A549 (cell line): ENCODE data around the gene SFI1. TPM values are rescaled to one million over a fixed set of nuclear protein-coding genes. Genes with fewer than 3 reads are reported as not detected.

Experiments used
- ATAC-seq, 2 experiments: fragments of 200-7000 bp in 1 of 2; fragments of >200 bp in 1 of 2; cut with Nextera tagmentation in 1 of 2; cut with Tn5 transposase in 1 of 2; 3 replicates each; pipeline versions ENCODE4 v1.8.0 to v1.9.1; 2018 to 2020; ENCODE audit warnings: mild to moderate bottlenecking in 1 of 2, moderate library complexity in 1 of 2
- CTCF ChIA-PET: fragments of 300-600 bp; sonication (Branson Sonifier 250); formaldehyde crosslinking; extraction: SDS; loops from one replicate; lab custom pipeline; 2021; ENCODE audit warnings: antibody characterized with exemption, inconsistent platforms; lab: Yijun Ruan, JAX
- POLR2A ChIA-PET: fragments of 350-600 bp; formaldehyde crosslinking; extraction: SDS; loops from one replicate; lab custom pipeline; 2021; ENCODE audit warnings: antibody characterized with exemption, inconsistent platforms; lab: Yijun Ruan, JAX
- DNase-seq, 2 experiments: peaks; one replicate each; pipeline versions ENCODE4 v3.0.0 to v3.0.0-alpha.2; 2011 to 2016; ENCODE audit warnings: low read depth in 1 of 2, low spot score in 1 of 2
- FAIRE-seq: peaks from 2 replicates; lab custom pipeline; 2011; peaks lifted over from hg19 to GRCh38; lab: Jason Lieb, UNC
- H3K27ac ChIP-seq, 2 experiments: fragments of >200 bp; sonication (Bioruptor Twin); formaldehyde crosslinking; 3 replicates each; pipeline ENCODE4 v1.5.1; 2016 to 2017
- H3K4me1 ChIP-seq: fragments of >200 bp; sonication (Bioruptor Twin); formaldehyde crosslinking; 3 replicates; pipeline ENCODE4 v1.6.1; 2016
- H3K4me2 ChIP-seq: fragments of >200 bp; sonication (Bioruptor Twin); formaldehyde crosslinking; 3 replicates; pipeline ENCODE4 v1.6.1; 2016
- H3K4me3 ChIP-seq: fragments of >200 bp; sonication (Bioruptor Twin); formaldehyde crosslinking; 3 replicates; pipeline ENCODE4 v1.5.1; 2016
- H3K9me3 ChIP-seq: fragments of >200 bp; sonication (Bioruptor Twin); formaldehyde crosslinking; 3 replicates; pipeline ENCODE4 v1.6.1; 2016
- CBX8 ChIP-seq: fragments of 200-600 bp; sonication (generic); IDR thresholded peaks from 2 replicates; pipeline ENCODE4 v1.6.1; 2016
- CHD2 ChIP-seq: fragments of 150-350 bp; IDR thresholded peaks from 2 replicates; pipeline ENCODE4 v1.6.1; 2014; ENCODE audit warnings: low read length; ENCODE audit not compliant: partially characterized antibody
- CHD4 ChIP-seq: fragments of 200-600 bp; sonication (generic); IDR thresholded peaks from 2 replicates; pipeline ENCODE4 v1.6.1; 2016; ENCODE audit warnings: antibody characterized with exemption, mild to moderate bottlenecking, borderline replicate concordance
- EHF ChIP-seq: fragments of 250-450 bp; sonication (Bioruptor Pico); IDR thresholded peaks from 2 replicates; pipeline ENCODE4 v1.5.0; 2020; ENCODE audit warnings: mild to moderate bottlenecking
- EP300 ChIP-seq, 2 experiments: fragments of >200 bp; sonication (Bioruptor Twin); formaldehyde crosslinking; IDR thresholded peaks; 2 replicates in 1 of 2; 3 replicates in 1 of 2; pipeline ENCODE4 v1.6.1; 2016 to 2017
- FOSB ChIP-seq: fragments of 250-450 bp; sonication (Bioruptor Pico); IDR thresholded peaks from 2 replicates; pipeline ENCODE4 v1.5.0; 2020; ENCODE audit warnings: mild to moderate bottlenecking, moderate library complexity
- FOSL2 ChIP-seq, 2 experiments: fragments of 450-650 bp in 1 of 2; fragments of >200 bp in 1 of 2; sonication (Bioruptor Twin) in 1 of 2; formaldehyde crosslinking; IDR thresholded peaks; 2 replicates each; pipeline versions ENCODE4 v1.5.0 to v1.6.1; 2016 to 2020; ENCODE audit warnings: mild to moderate bottlenecking in 1 of 2, moderate library complexity in 1 of 2
- HDAC2 ChIP-seq: fragments of 200-600 bp; sonication (generic); IDR thresholded peaks from 2 replicates; pipeline ENCODE4 v1.6.1; 2016
- HEYL ChIP-seq: fragments of 250-450 bp; sonication (Bioruptor Pico); IDR thresholded peaks from 2 replicates; pipeline ENCODE4 v1.8.0; 2021; ENCODE audit warnings: mild to moderate bottlenecking, moderate library complexity
- HOXB13 ChIP-seq: fragments of 250-450 bp; sonication (Bioruptor Pico); IDR thresholded peaks from 2 replicates; pipeline ENCODE4 v1.5.0; 2020; ENCODE audit warnings: low read depth, mild to moderate bottlenecking, moderate library complexity
- JUN ChIP-seq, 2 experiments: fragments of >200 bp; sonication (Bioruptor Twin); formaldehyde crosslinking; IDR thresholded peaks; 2 replicates in 1 of 2; 3 replicates in 1 of 2; pipeline ENCODE4 v1.6.1; 2016 to 2017
- KDM1A ChIP-seq: fragments of 200-600 bp; sonication (generic); IDR thresholded peaks from 2 replicates; pipeline ENCODE4 v1.6.1; 2016; ENCODE audit warnings: low read depth, mild to moderate bottlenecking
- MAFK ChIP-seq: fragments of 450-650 bp; IDR thresholded peaks from 2 replicates; pipeline ENCODE4 v1.6.1; 2014; ENCODE audit not compliant: partially characterized antibody
- MAZ ChIP-seq: fragments of 150-350 bp; IDR thresholded peaks from 2 replicates; pipeline ENCODE4 v1.6.1; 2014; ENCODE audit warnings: antibody characterized with exemption, low read depth, low read length, borderline replicate concordance
- NFE2L2 ChIP-seq: fragments of 150-350 bp; conservative IDR thresholded peaks from 2 replicates; pipeline ENCODE4 v1.6.1; 2014; ENCODE audit warnings: low read length
- NR3C1 ChIP-seq: fragments of >200 bp; sonication (Bioruptor Twin); formaldehyde crosslinking; IDR thresholded peaks from 3 replicates; pipeline ENCODE4 v1.6.1; 2017
- POLR2A ChIP-seq: IDR thresholded peaks from 2 replicates; pipeline ENCODE4 v1.6.1; 2012; ENCODE audit warnings: mild to moderate bottlenecking, low read length
- RAD21 ChIP-seq, 2 experiments: fragments of >200 bp in 1 of 2; sonication (Bioruptor Twin) in 1 of 2; formaldehyde crosslinking in 1 of 2; IDR thresholded peaks in 1 of 2; conservative IDR thresholded peaks in 1 of 2; 2 replicates in 1 of 2; 3 replicates in 1 of 2; pipeline ENCODE4 v1.6.1; 2012 to 2018; ENCODE audit warnings: inconsistent platforms in 1 of 2
- SMC3 ChIP-seq: fragments of >200 bp; sonication (Bioruptor Twin); formaldehyde crosslinking; IDR thresholded peaks from 3 replicates; pipeline ENCODE4 v1.6.1; 2018; ENCODE audit warnings: inconsistent platforms
- TP53 ChIP-seq: fragments of 250-450 bp; sonication (Bioruptor Pico); IDR thresholded peaks from 2 replicates; pipeline ENCODE4 v1.5.0; 2021; ENCODE audit warnings: mild to moderate bottlenecking, moderate library complexity
- USF2 ChIP-seq: fragments of 450-650 bp; IDR thresholded peaks from 2 replicates; pipeline ENCODE4 v1.6.1; 2014; ENCODE audit warnings: antibody characterized with exemption
- WGBS: methylation state at CpG from one replicate; pipeline ENCODE4 v1.1.6; 2017; ENCODE audit errors: missing lambda C conversion rate; 5-methylcytosine and 5-hydroxymethylcytosine counted together
- polyA plus RNA-seq, 4 experiments: library from polyadenylated mRNA; depleted of rRNA in 3 of 4; stranded (reverse); fragments of >200 nt; fragmentation: RNase III in 1 of 4; extraction: RNeasy Plus Mini Kit Qiagen cat#74134 plus additional on column Dnase treatment in 1 of 4; gene quantifications; 2 replicates in 3 of 4; 3 replicates in 1 of 4; pipeline ENCODE4 v1.2.3, GENCODE V29; 2011 to 2017
- TF ChIP-seq, protein P1 (sequence below): fragments of >200 bp; sonication (Bioruptor Twin); formaldehyde crosslinking; IDR thresholded peaks from 2 replicates; pipeline ENCODE4 v1.6.1; 2016
- TF ChIP-seq, protein P2 (sequence below): fragments of >200 bp; sonication (Bioruptor Twin); formaldehyde crosslinking; IDR thresholded peaks from 3 replicates; pipeline ENCODE4 v1.5.1; 2016

The SFI1 gene
- polyA plus RNA-seq, 2 of the 4 experiments (the other 2 are of a cell fraction), result 6.8 to 17.9 TPM

DNA sequence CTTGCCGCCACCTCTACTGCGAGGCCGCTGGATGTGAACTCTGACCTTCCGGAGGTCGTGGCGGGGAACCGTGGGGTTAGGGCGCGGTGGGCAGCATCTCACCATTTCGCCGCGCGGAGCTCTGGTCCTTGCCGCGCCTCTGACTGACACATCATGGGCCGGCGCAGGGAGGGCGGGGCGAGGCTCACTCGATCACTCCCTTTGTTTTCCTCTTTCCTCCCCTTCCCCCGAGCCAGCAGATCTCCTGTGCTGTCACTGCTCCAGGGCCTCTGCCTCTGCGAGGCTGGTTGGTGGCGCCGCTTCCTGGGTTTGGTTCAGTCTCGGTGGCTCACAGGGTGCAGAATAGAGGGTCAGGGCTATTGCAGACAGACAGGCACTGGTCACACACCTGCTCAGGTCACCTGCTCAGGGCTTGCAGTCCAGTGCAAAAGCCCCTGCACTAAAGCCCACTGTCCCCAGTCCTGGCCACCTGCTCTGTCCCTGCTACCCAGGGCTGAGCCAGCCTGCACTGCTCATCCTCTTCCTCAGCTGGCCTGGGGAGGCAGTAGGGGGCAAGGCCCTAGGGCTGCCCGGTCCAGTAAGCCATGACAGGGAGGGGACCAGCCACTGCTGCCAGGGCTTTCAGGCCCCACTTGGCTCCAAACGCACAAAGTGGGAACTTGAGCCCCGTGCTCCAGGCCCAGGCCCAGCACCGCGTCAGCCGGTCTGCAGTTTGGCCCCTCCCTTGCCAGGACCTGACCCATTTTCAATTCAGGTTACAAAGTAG lies 129.5 kb downstream of the SFI1 start:
- FAIRE-seq (no peak), DNase-seq (no peak), ATAC-seq (no peak)
- Histone ChIP-seq H3K4me3 (no peak overlapping the region), H3K9me3 (no peaks in the 10 kb centered on the region), H3K27ac (no peak overlapping the region), H3K4me2 (no peak overlapping the region), H3K4me1 (peaks cover 5% of the 10 kb centered on the region; the same call in 1 of the 3 replicates)
- TF ChIP-seq, protein P1, sequence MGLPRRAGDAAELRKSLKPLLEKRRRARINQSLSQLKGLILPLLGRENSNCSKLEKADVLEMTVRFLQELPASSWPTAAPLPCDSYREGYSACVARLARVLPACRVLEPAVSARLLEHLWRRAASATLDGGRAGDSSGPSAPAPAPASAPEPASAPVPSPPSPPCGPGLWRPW, result no peak
- no peak for TF ChIP-seq USF2
- TF ChIP-seq FOSL2 (IDR thresholded peaks at IDR 0.05), result no peak
- TF ChIP-seq FOSL2 (CRISPR knock-in tag; IDR thresholded peaks at IDR 0.05), result no peak
- no peak for TF ChIP-seq SMC3
- no peak for TF ChIP-seq RAD21 (conservative IDR thresholded peaks at IDR 0.05 in 1 of 2, IDR thresholded peaks at IDR 0.05 in 1 of 2)
- TF ChIP-seq CBX8, result no peak
- TF ChIP-seq HDAC2, result no peak
- no peak for TF ChIP-seq NFE2L2
- no peak for TF ChIP-seq EP300 (IDR thresholded peaks at IDR 0.05)
- TF ChIP-seq MAZ, result no peak
- POLR2A ChIA-PET, result no interaction called here
- 89% methylated on average over 31 of the region's 31 CpGs for WGBS
- CTCF ChIA-PET, result interaction anchor here (0.8 to 1.3 kb wide), 3 partner anchors 24 to 88 kb away, joined by 3 read pairs; no protein-coding TSS in a partner anchor

- 95% methylated on average over 4 of the region's 15 CpGs for WGBS
- Histone ChIP-seq H3K4me1 (peaks cover 10% of the 10 kb centered on the region; the same call in 1 of the 3 replicates), H3K4me2 (no peak overlapping the region), H3K9me3 (no peaks in the 10 kb centered on the region), H3K27ac (no peak overlapping the region), H3K4me3 (no peak overlapping the region)
- DNase-seq (no peak), ATAC-seq (no peak), FAIRE-seq (no peak)
- ChIA-PET CTCF (interaction anchor here (0.8 to 2.1 kb wide), 4 partner anchors 13 to 70 kb away, joined by 3 to 8 read pairs (median 4); no protein-coding TSS in a partner anchor), POLR2A (interaction anchor here (0.6 kb wide), 1 partner anchor 8 kb away, joined by 4 read pairs; no protein-coding TSS in a partner anchor)
- no peak for TF ChIP-seq NR3C1
- no peak for TF ChIP-seq CHD2
- no peak for TF ChIP-seq KDM1A
- TF ChIP-seq, protein P2, sequence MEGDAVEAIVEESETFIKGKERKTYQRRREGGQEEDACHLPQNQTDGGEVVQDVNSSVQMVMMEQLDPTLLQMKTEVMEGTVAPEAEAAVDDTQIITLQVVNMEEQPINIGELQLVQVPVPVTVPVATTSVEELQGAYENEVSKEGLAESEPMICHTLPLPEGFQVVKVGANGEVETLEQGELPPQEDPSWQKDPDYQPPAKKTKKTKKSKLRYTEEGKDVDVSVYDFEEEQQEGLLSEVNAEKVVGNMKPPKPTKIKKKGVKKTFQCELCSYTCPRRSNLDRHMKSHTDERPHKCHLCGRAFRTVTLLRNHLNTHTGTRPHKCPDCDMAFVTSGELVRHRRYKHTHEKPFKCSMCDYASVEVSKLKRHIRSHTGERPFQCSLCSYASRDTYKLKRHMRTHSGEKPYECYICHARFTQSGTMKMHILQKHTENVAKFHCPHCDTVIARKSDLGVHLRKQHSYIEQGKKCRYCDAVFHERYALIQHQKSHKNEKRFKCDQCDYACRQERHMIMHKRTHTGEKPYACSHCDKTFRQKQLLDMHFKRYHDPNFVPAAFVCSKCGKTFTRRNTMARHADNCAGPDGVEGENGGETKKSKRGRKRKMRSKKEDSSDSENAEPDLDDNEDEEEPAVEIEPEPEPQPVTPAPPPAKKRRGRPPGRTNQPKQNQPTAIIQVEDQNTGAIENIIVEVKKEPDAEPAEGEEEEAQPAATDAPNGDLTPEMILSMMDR, result no peak
- no peak for TF ChIP-seq HOXB13 (CRISPR knock-in tag)
- no peak for TF ChIP-seq FOSB (CRISPR knock-in tag)
- TF ChIP-seq TP53, result no peak
- TF ChIP-seq MAFK, result no peak
- TF ChIP-seq CHD4, result no peak
- no peak for TF ChIP-seq POLR2A
- TF ChIP-seq JUN (IDR thresholded peaks at IDR 0.05), result no peak
- no peak for TF ChIP-seq HEYL (CRISPR knock-in tag)
- TF ChIP-seq EHF (CRISPR knock-in tag), result no peak
- no peak for TF ChIP-seq MAZ
- no peak for TF ChIP-seq FOSL2 (IDR thresholded peaks at IDR 0.05)
- TF ChIP-seq FOSL2 (CRISPR knock-in tag; IDR thresholded peaks at IDR 0.05), result no peak
These were observed 130.3 kb downstream of the SFI1 start for GRCh38 chr22:31626427-31627150.
